8988T (cell line): Measurements from ENCODE around the gene FAM20C.
"Not testable (repeated sequence)": the region's sequence is repeated elsewhere in the genome, so short reads cannot be mapped to it uniquely, and the experiment has no call there.

Experiments used
- DNase-seq: peaks from one replicate; pipeline ENCODE4 v3.0.0; 2011

Gene FAM20C

DNA sequence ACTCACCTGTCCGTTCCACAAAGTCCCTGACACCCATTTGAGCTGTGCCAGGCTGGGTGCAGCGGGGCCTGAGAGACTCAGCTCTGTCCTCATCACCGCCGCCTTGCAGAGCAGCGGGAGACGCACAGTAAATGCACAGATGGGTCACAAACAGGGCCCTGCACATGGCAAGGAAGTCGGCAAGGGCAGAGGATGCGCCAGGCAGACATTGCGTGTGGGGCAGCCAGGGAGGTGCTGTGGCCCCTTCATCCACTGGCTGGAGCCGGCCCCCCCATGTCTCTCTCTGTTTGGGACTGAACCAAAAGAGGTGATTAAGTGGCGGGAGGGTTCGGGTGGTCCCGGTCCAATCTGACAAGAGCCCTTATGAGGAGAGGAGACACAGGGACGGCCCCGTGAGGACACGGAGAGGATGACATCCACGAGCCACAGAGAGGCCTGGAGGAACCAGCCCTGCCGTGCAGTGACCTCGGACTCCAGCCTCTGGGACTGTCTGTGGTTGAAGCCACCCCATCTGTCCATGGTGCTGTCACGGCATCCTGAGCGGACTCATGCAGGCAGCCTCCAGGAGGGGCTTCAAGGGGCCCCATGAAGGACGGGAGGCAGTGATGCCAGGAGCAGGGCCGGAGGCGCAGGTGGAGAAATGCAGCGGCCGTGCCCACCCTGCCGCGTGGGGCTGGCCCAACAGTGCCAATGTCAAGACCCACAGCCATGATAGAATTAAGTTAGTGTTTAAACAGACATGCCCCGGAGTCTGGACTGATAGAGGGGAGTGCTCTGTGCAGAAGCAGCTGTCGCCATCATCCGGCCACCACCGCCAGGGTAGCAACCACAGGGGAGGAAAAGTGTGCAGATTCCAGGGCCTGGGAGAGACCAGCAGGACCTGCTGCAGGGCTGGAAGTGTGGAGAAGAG is 69.2 kb downstream of the FAM20C start:
- DNase-seq, result peak; percentile 9

DNA sequence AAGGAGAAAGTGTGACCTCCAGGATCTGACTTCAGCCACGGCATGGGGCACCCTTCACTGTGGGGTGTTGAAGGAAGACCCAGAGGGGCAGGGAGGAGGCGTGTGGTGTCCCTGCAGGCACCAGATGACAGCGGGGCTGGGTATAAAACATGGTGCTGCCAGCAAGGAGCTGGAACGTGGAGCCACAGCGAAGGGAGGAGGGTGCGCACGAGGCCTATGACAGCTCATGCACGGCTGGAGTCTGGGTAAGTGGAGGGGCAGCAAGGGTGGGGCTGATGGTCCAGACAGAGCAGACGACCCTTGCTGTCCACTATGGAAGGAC is 69.8 kb downstream of the FAM20C start:
- DNase-seq, result no peak

DNA sequence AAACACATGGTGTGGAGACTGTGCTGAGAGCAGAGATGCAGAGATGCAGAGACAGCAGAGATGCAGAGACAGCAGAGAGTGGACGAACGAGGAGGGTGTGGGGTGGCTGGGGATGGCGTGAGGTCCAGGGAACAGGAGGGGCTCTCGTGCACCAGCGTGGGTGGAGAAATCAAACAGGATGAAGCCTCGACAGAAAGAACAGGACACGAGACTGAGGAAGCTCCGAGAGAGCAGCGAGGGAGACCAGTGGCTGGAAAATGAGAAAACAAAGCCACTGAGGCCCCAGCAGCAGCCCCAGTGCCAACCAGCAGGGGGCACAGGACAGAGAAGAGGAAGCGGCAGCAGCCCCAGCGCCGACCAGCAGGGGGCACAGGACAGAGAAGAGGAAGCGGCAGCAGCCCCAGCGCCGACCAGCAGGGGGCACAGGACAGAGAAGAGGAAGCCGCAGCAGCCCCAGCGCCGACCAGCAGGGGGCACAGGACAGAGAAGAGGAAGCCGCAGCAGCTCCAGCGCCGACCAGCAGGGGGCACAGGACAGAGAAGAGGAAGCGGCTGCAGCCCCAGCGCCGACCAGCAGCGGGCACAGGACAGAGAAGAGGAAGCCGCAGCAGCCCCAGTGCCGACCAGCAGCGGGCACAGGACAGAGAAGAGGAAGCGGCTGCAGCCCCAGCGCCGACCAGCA is 70.4 kb downstream of the FAM20C start:
- DNase-seq, result not testable (repeated sequence)

DNA sequence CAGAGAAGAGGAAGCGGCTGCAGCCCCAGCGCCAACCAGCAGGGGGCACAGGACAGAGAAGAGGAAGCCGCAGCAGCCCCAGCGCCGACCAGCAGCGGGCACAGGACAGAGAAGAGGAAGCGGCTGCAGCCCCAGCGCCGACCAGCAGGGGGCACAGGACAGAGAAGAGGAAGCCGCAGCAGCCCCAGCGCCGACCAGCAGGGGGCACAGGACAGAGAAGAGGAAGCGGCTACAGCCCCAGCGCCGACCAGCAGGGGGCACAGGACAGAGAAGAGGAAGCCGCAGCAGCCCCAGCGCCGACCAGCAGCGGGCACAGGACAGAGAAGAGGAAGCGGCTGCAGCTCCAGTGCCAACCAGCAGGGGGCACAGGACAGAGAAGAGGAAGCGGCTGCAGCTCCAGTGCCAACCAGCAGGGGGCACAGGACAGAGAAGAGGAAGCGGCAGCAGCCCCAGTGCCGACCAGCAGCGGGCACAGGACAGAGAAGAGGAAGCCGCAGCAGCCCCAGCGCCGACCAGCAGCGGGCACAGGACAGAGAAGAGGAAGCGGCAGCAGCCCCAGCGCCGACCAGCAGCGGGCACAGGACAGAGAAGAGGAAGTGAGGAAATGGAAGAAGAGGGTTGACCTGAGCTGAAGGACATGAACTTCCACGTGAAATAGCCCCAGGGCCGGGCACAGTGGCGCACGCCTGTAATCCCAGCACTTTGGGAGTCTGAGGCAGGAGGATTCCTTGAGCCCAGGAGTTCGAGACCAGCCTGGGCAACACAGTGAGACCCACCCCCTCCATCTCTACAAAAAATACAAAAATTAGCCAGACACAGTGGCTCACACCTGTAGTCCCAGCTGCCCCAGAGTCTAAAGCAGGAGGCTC is 71.3 kb downstream of the FAM20C start:
- not testable (repeated sequence) for DNase-seq

DNA sequence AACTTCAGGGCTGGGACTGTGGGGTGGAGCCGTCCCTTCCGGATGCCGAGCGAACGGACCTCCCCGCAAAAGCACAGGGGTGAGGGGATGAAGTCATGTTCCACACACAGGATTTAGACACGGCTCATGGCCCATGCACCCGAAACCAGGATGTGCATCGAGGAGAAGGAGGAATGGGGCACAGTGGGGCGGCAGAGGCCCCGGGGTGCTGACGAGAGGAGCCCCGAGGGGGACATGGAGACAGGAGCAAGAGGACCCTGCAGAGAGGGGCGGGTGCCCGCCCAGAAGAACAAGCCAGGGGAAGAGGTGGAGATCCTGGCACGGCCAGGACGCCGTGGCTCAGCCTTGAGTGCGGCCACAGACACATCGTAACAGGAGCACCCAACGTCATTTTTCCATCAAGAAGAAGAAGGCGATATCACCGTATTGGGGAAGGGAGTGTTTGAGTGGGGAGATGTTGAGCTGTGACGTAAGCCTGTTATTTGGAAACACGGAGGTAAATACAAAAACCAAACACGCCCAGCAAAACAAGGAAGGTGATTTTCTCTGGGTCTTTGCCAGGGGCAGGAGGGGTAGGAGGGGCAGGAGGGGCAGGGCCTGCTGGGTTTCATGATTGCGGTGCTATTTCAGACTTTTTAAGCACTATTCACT is 72.3 kb downstream of the FAM20C start:
- no peak for DNase-seq

DNA sequence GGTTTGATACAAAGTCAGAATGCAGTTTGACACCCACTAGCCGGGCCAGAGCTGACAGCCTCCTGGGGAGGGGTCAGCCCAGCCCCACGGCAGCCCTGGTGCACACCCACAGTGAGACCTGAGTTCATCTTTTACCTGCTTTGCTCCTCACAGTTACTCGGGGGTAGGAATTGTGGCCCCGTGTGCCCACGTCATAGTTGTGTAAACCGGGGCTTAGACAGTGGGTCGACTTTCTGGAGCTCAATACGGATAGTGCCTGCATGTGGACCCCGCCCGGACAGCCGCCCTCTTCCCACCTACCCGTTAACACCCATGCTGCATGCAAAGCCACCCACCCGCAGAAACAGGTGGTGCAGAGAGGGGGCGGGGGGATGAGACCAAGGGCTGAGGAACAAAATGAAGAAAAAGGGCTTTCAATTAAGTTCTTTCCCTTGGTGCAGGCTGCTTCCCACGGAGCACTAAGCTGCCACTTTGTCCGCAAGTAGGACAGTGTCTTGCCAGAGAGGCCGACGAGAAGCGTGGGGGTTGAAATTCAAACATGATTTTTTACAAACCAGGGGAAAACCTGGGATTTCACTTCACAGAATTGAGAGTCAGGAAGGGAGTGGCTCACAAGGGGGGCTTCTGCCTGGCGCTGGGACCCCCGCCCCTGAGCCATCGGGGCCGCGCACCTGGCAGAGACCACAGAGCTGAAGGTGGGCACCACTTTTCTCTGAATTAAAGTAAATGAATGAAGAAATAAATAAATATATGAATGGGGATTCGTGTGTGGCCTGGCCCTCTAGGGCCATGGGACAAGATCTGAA is 73.0 kb downstream of the FAM20C start:
- no peak for DNase-seq

DNA sequence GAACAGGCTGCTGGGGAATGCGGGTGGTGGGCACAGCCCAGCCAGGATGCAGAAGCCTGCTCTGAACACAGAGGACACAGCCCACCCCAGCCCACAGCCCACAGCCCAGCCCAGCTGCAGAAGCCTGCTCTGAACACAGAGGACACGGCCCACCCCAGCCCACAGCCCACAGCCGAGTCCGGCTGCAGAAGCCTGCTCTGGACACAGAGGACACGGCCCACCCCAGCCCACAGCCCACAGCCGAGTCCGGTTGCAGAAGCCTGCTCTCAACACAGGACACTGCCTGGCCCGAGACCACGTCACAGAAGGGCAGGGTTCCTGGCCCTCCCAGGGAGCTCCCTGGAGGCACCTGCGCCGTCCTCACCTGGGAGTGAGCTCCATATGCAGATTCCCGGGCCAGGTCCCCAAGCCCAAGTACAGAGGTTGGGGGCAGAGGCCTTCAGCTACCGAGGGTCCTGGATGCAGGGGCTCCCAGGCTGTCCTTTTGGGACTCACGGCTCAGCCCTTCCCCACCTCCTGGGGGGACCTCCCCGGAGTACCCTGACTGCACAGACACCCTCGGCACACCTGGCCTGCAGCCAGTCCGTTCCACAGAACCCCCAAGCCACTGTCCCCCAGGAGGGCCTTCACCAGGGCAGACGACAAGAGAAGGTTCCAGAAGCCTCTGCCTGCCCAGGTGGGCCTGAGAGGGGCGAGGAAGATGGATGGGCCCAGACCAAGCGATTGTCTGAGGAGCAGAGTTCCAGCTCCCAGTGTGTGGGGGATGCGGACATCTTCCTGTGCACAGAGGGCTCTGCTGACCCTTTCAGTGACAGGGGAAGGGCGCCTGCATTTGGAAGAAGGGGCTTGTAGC is 73.9 kb downstream of the FAM20C start:
- DNase-seq, result no peak

DNA sequence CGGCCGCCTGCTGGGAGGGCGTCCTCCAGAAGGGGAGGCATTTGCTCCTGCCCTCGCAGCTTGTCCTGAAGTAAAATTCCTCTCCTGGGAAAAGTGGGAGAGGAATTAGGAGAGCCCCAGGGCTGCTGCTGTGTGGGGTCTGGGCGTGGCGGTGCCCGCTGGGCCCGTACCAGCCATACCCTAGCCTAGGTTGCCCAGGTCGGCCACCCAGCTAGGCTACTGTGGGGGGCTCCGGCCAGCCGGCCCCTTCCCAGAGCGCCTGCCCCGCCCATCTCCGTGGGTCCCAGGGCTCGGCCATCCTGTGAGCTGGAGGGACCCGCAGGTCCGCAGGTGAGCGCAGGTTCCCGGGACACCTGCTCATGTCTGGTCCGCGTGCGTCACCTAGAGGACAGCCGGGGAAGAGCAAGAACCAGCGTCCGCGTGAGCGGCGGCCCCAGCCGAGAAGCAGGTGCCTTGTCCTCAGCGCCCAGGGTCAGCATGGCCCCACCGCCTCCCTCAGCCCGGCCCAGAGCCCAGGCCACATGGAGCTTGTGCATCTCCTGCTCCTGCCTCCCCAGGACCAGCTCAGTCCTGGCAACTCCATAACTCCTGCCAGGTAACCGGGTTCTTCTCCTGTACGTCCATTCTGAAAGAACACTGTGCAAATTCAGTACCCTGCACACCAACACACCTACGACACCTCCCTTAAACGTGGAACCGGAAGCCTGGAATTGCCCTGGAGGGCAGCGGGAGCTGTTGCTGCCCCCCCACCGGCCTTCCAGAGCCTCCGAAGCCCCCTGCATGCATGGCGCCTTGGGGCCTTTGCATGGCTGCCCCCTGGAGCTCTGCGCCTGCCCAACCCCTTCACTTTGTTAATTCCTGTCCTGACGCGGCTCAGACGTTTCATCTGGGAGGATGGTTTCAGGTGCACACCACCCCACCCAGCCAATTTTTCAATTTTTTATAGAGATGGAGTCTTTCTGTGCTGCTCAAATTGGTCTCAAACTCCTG is 74.8 kb downstream of the FAM20C start:
- peak; percentile 80 for DNase-seq

DNA sequence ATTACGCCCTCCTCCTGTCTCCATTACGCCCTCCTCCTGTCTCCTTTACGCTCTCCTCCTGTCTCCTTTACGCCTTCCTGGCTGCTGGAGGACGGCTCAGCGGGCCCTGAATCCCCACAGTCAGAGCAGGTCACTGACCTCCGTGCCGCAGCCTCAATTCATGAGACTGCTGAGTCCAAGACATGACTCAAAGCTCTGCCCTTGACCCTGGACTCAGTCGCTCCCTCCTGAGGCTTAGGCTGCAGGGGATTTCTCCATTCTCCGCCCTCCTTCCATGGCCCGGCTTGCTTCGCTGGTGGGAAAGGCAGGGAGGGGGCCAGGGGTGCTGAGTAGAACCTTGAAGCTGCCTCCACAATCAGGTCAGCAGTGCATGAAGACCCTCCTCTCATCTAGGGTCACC is 76.6 kb downstream of the FAM20C start:
- DNase-seq, result no peak

DNA sequence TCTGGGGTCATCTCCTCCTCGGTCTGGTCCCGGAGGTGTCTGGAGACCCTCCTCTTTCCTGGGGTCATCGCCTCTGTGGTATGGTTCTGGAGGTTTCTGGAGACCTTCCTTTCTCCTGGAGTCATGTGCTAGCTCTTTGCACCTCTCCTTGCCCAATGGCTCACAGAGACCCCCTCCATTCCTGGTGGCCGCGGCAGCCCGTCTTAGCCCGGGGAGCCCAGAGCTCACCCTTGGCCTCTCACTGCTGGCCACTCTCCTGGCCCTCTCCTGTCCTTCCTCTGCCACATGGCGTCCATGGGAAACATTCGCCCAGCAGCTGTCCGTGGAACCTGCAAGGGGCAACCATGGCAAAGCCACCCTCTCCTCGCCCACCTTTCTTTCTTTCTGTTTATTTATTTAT is 77.3 kb downstream of the FAM20C start:
- DNase-seq, result no peak

DNA sequence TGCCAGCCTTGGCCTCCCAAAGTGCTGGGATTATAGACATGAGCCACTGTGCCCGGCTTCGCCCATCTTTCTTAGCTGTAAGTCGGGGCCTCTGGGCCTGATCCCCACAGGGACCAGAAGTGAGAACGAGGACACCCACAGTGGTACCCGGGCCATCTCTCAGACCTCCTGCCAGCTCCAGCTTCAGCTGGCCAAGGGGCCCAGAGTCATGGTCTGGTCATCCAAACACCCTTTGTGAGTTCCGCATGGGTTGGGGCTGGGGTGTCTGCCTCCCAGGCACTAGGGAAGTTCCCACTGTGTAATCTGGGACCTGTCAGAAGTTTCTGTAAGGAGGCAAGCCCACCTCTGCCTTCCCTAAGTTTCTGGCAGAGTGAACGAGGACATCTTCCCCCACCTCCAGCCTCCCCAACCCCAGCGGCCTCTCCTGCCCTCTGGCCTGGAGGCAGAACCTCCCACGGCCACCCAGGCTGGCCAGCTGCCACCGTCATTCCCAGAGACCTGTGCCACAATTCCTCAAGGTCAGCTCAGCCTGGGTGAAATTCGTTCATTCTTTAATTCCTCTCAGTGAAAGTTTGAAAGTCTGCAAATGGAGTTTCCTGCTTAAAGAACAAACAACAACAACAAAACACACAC is 78.1 kb downstream of the FAM20C start:
- no peak for DNase-seq

DNA sequence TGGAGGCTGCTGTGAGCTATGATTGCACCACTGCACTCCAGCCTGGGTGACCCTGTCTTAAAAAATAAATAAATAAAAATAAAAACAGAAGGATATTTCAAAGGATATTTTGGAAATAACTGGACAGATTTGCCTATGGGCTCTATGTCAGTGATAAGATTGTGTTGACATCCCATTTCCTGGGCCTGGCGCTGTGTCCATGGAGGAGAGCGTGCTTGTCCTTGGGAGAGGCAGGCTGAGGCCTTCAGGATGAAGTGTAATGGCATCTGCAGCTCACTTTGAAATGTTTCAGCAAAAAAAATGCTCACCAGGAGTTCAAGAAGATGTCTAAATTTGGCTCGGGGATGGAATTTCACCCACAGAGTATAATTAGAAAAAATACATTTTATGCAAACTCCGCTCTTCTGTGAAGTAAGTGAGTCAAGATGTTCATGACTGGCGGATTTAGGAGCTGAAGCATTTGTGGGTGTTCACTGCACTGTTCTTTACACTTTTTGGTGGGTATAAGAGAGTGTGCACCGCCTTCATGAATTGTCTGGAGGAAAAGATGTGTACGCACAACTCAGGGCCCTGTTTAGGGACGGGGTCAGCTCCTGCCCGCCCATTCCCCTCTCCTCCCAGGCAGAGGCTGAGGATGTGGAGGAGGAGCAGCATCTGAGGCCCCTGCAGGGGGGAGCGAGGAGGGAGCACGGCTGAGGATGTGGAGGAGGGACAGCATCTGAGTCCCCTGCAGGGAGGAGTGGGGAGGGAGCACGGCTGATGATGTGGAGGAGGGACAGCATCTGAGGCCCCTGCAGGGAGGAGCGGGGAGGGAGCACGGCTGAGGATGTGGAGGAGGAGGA is 79.1 kb downstream of the FAM20C start:
- no peak for DNase-seq

DNA sequence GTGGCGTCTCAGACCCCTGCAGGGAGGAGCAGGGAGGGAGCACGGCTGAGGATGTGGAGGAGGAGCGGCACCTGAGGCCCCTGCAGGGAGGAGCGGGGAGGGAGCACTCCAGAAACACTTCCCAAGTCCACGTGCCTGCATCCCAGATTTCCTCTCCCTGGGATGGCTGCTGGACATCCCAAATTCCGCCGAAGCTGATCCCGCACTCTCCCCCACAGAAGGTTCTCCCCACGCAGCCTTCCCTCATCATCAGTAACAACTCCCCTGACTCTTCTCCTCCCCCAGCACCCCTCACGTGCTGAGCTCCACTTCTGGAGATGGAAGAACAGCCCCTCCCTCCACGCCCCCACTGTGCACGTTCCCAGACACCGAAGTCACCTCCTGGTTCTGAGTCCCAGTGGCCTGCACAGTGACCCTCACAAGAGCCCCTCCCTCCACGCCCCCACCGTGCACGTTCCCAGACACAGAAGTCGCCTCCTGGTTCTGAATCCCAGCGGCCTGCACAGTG is 79.8 kb downstream of the FAM20C start:
- no peak for DNase-seq

DNA sequence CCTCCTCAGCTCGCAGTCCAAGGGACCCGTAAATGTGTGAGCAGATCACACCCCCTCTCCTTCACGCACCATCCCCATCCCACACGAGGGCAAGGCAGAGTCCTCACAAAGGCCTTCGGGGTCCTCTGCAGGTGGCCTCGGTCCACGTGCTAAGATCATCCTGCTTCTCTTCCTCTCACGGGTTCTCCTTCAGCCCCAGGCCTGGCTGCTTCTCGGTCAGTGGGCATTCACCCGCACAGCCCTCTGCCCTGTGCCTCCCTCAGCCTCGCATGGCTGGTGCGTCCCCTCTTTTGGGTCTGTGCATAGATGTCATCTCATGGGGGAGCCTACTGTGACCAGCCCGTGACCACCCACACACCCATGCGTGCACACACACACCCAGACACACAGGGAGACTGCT is 80.3 kb downstream of the FAM20C start:
- DNase-seq, result no peak

DNA sequence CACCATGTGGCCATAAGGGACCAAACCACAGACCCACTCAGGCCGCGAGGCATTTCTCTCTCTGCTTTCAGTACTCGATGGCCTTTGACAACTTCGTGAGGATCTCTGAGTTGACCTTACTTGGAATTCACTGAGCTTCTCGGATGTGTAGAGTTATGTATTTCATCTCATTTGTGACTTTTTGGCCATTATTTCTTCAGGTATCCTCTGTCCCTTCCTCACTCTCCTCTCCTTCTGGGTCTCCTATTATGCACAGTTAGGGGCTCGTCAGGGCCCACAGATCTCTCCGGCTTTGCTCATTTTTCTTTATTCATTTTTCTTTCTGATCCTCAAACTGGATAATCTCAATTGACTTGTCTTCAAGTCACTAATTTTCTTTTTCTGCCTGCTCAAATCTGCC is 81.0 kb downstream of the FAM20C start:
- DNase-seq, result no peak

DNA sequence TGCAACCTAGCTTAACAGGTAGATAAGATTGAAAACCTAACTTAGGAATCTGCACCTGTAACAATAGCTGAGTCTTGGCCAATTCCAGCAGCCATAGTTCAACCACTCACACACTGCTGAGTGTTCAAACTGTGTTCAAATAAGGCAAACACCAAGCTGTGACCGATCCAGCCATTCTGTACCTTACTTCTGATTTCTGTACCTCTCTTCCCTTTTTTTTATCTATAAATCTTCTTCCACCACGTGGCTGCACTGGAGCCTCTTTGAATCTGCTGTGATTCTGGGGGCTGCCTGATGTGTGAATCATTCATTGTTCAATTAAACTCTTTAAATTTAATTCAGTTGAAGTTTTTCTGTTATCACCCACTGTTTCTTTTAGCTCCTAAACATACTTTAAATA is 81.9 kb downstream of the FAM20C start:
- DNase-seq, result no peak

DNA sequence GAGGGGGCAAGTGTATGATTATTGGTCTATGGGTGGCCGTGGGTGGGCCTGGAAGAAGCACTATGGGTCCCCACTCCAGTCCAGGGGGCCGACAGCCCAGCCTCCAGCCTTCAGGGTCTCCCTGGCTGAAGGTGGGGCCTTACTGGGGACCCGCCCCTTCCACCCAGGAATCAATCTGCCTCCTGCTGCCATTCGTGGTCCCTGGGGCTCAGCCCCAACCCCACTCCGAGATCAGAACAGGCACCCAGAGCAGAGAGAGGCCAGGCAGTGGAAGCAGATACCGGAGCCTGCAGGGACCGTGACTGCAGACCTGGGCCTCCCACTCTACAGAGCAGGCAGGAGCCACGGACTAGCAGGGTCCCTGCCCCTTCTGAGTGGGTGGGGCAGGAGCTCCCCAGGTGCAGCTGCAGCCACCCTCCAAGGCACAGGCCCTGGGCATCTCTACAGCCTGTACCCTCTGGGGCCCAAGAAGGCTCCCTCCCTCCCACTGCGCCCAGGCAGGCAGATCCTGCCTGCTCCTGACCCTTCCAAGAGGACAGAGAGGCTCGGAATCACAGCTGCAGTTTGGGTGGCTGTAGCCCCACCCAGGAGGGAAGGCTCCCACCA is 84.0 kb downstream of the FAM20C start:
- no peak for DNase-seq

DNA sequence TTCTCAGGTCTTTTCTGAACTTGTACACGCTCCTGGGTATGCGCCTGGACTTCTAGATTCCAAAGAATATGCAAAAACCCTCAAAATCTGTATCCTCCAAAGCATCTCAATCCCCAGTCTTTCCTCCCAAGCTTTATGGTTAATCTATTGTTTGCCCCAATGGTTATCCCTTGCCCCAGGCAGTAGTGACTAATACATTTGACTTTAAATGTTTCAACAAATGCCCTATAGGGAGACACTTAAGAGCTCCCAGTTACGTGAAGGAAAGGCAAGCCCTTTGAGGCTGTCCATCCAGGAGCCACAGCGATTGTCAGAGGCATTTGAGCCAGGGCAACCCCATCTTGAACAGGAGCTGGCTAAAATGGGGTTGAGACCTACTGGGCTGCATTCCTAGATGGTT is 84.9 kb downstream of the FAM20C start:
- DNase-seq, result no peak
